HepG2 (cell line): ENCODE data around the gene SLC7A6OS. TPM values are rescaled to one million over a fixed set of nuclear protein-coding genes. Genes with fewer than 3 reads are reported as not detected.

Experiments
- ADNP ChIP-seq: sonication (generic); formaldehyde crosslinking; IDR thresholded peaks from 2 replicates; pipeline ENCODE4 v1.4.0; 2020; ENCODE audit warnings: missing genetic modification reagents
- ATF4 ChIP-seq, 2 experiments: fragments of 450-650 bp in 1 of 2; sonication (generic) in 1 of 2; formaldehyde crosslinking; IDR thresholded peaks; 2 replicates each; pipeline versions ENCODE4 v1.5.0 to v1.8.0; 2020 to 2022; ENCODE audit warnings: mild to moderate bottlenecking in 1 of 2, missing genetic modification reagents in 1 of 2
- CBX1 ChIP-seq: IDR thresholded peaks from one replicate; pipeline ENCODE4 v1.6.1; 2016; ENCODE audit warnings: antibody characterized with exemption, low read depth
- CHD2 ChIP-seq: IDR thresholded peaks from 2 replicates; pipeline ENCODE4 v1.6.1; 2011; ENCODE audit warnings: low read depth, low read length, improper control_type of control experiment
- FOXA3 ChIP-seq: IDR thresholded peaks from 2 replicates; pipeline ENCODE4 v1.6.1; 2016; ENCODE audit warnings: missing genetic modification reagents, missing compliant biosample characterization
- FOXM1 ChIP-seq: sonication (generic); formaldehyde crosslinking; IDR thresholded peaks from 2 replicates; pipeline ENCODE4 v1.5.0; 2020; ENCODE audit warnings: missing genetic modification reagents
- PAX8 ChIP-seq: sonication (generic); formaldehyde crosslinking; IDR thresholded peaks from 2 replicates; pipeline ENCODE4 v1.8.0; 2022; ENCODE audit warnings: mild to moderate bottlenecking, missing genetic modification reagents, borderline replicate concordance
- PRDM15 ChIP-seq: sonication (generic); formaldehyde crosslinking; IDR thresholded peaks from 2 replicates; pipeline ENCODE4 v1.4.0; 2020; ENCODE audit warnings: missing genetic modification reagents
- RNF2 ChIP-seq: fragments of 450-650 bp; conservative IDR thresholded peaks from 2 replicates; pipeline ENCODE4 v1.6.1; 2016; ENCODE audit warnings: low read depth
- SAFB2 ChIP-seq: sonication (generic); formaldehyde crosslinking; IDR thresholded peaks from 2 replicates; pipeline ENCODE4 v1.5.1; 2020; ENCODE audit warnings: missing genetic modification reagents, low read depth, mild to moderate bottlenecking, borderline replicate concordance
- SUZ12 ChIP-seq: fragments of 150-350 bp; IDR thresholded peaks from 2 replicates; pipeline ENCODE4 v1.6.1; 2014; ENCODE audit warnings: low read depth, low read length
- TBP ChIP-seq: sonication (generic); formaldehyde crosslinking; IDR thresholded peaks from 2 replicates; pipeline ENCODE4 v1.5.0; 2020; ENCODE audit warnings: missing genetic modification reagents
- TCF7 ChIP-seq: sonication (generic); IDR thresholded peaks from 2 replicates; pipeline ENCODE4 v1.6.1; 2016; ENCODE audit warnings: antibody characterized with exemption, low read depth
- ZBTB34 ChIP-seq: sonication (generic); formaldehyde crosslinking; IDR thresholded peaks from 2 replicates; pipeline ENCODE4 v1.8.0; 2022; ENCODE audit warnings: mild to moderate bottlenecking, missing genetic modification reagents
- ZFP41 ChIP-seq: sonication (generic); formaldehyde crosslinking; IDR thresholded peaks from 2 replicates; pipeline ENCODE4 v1.4.0; 2020; ENCODE audit warnings: mild to moderate bottlenecking, missing genetic modification reagents, borderline replicate concordance
- ZKSCAN1 ChIP-seq: fragments of 150-350 bp; IDR thresholded peaks from 2 replicates; pipeline ENCODE4 v1.6.1; 2014; ENCODE audit warnings: low read length
- ZMYM3 ChIP-seq: sonication (generic); formaldehyde crosslinking; IDR thresholded peaks from 2 replicates; pipeline ENCODE4 v1.5.1; 2020; ENCODE audit warnings: mild to moderate bottlenecking, missing genetic modification reagents
- ZNF276 ChIP-seq: sonication (generic); formaldehyde crosslinking; IDR thresholded peaks from 2 replicates; pipeline ENCODE4 v1.4.0; 2020; ENCODE audit warnings: mild to moderate bottlenecking, low read depth, missing genetic modification reagents
- polyA plus RNA-seq, 8 experiments: library from polyadenylated mRNA; depleted of rRNA in 3 of 8; stranded (reverse) in 7 of 8; unstranded in 1 of 8; fragments of >200 nt; fragmentation: Illumina TruSeq in 4 of 8; extraction: Trizol in 4 of 8; gene quantifications; 2 replicates each; pipeline versions ENCODE4 v1.2.1 to v1.2.3, GENCODE V29; 2011 to 2016; ENCODE audit warnings: low read depth in 4 of 8, missing spikeins in 1 of 8, mixed read lengths in 1 of 8; ENCODE audit not compliant: insufficient read depth in 1 of 8
- total RNA-seq, 5 experiments: library from RNA; depleted of rRNA; stranded (reverse); fragments of >200 nt; fragmentation: Illumina TruSeq; extraction: Trizol; gene quantifications; 2 replicates each; pipeline ENCODE4 v1.2.3, GENCODE V29; 2016; ENCODE audit warnings: low read depth in 1 of 5
- TF ChIP-seq, protein P1 (sequence below): sonication (generic); formaldehyde crosslinking; IDR thresholded peaks from 2 replicates; pipeline ENCODE4 v1.4.0; 2020; ENCODE audit warnings: missing genetic modification reagents, borderline replicate concordance

Gene SLC7A6OS
- total and polyA plus RNA-seq, 2 of the 13 experiments (the other 11 are each of a cell fraction or from before 2014, with no cell fraction given), result 11.2 to 21.5 TPM

DNA sequence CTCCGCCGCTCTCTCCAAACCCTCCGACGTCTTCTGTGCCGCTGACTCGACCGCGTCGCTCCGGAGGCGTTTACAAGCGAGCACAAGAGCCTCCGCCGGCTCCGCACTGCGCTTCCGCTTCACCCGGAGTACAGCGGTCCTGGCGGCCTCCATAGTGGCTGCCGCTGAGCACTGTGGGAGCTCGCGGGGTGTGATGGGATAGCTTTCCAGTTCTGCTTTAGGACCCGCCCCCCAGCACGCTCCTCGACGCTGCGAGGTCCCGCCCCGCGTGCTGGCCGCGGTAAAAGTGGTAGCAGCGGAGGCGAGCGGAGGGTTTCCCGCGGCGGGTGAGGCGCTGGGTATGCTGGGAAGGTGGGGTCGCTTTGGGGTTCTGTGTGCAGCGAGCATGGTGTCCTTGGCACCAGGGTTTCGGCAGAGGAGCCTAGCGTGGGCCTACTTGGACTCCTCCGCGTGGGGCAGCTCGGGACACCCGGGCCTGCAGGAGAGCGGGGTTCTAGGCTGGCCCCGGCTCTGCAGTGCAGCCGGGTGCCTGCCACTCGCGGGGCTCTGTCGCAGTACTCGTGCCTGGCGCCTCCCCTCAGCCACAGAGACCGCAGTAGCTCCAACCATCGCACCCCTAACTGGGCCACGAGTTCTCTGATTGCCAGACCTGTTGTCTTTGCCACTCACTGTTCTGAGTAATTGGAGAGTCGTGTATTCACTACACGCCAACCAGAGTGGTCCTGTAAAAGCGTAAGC lies at the start of gene SLC7A6OS, which contains the start of gene PRMT7 (continued):
- TF ChIP-seq PRDM15, result peak; percentile 86
- no peak for TF ChIP-seq ZKSCAN1
- no peak for TF ChIP-seq TBP (CRISPR knock-in tag)
- peak in 1 of 2 experiments; percentile 93; a peak in 2 of 4 replicates for TF ChIP-seq ATF4 (CRISPR knock-in tag; IDR thresholded peaks at IDR 0.05)
- peak; percentile 53 for TF ChIP-seq CHD2
- TF ChIP-seq, protein P1, sequence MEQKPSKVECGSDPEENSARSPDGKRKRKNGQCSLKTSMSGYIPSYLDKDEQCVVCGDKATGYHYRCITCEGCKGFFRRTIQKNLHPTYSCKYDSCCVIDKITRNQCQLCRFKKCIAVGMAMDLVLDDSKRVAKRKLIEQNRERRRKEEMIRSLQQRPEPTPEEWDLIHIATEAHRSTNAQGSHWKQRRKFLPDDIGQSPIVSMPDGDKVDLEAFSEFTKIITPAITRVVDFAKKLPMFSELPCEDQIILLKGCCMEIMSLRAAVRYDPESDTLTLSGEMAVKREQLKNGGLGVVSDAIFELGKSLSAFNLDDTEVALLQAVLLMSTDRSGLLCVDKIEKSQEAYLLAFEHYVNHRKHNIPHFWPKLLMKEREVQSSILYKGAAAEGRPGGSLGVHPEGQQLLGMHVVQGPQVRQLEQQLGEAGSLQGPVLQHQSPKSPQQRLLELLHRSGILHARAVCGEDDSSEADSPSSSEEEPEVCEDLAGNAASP (CRISPR knock-in tag), result peak; percentile 93
- TF ChIP-seq ADNP (CRISPR knock-in tag), result no peak
- TF ChIP-seq FOXA3 (CRISPR knock-in tag), result peak; percentile 86
- TF ChIP-seq PAX8 (CRISPR knock-in tag), result no peak; the same call in 1 of the 2 replicates
- TF ChIP-seq SAFB2 (CRISPR knock-in tag), result no peak; the same call in 1 of the 2 replicates
- TF ChIP-seq TCF7, result no peak
- TF ChIP-seq ZMYM3 (CRISPR knock-in tag), result peak; percentile 87
- TF ChIP-seq ZNF276 (CRISPR knock-in tag), result peak; percentile 99
- TF ChIP-seq RNF2, result peak; percentile 99
- TF ChIP-seq SUZ12, result peak; percentile 72
- TF ChIP-seq ZBTB34 (CRISPR knock-in tag), result peak; percentile 97
- TF ChIP-seq FOXM1 (CRISPR knock-in tag), result peak; percentile 95
- TF ChIP-seq CBX1, result no peak
- peak; percentile 100 for TF ChIP-seq ZFP41 (CRISPR knock-in tag)
